Lower leg skin (tissue), 3 donors: ENCODE measurements around the gene TMC4.

Source experiments
- CTCF ChIP-seq, 3 donors: fragments of 450-650 bp; IDR thresholded peaks; one replicate each; pipeline ENCODE4 v1.5.1; 2016; ENCODE audit warnings: antibody characterized with exemption in 3 of 3, mild to moderate bottlenecking in 3 of 3, moderate library complexity in 2 of 3
- POLR2A ChIP-seq, 2 donors: fragments of 450-650 bp; IDR thresholded peaks; one replicate each; pipeline ENCODE4 v1.6.1; 2016 to 2017; ENCODE audit warnings: antibody characterized with exemption in 2 of 2, mild to moderate bottlenecking in 1 of 2, moderate library complexity in 1 of 2

- TF ChIP-seq CTCF (IDR thresholded peaks at IDR 0.05) (no peak), POLR2A (IDR thresholded peaks at IDR 0.05) (no peak)
Measured at GRCh38 chr19:54173359-54173699, 369 bp upstream of the TMC4 start.
